Activated T-helper 9 cell treated with anti-CD3 and anti-CD28 coated beads, Interleukin-2, amount 50 U/mL, for 16 hours (primary cell): ENCODE measurements around the gene YIF1A.
"Not testable (repeated sequence)": the region's sequence is repeated elsewhere in the genome, so short reads cannot be mapped to it uniquely, and the experiment has no call there.

ENCODE experiments used
- DNase-seq: peaks from one replicate; pipeline ENCODE4 v3.0.0-alpha.2; 2020; ENCODE audit warnings: low read depth

The YIF1A gene

DNA sequence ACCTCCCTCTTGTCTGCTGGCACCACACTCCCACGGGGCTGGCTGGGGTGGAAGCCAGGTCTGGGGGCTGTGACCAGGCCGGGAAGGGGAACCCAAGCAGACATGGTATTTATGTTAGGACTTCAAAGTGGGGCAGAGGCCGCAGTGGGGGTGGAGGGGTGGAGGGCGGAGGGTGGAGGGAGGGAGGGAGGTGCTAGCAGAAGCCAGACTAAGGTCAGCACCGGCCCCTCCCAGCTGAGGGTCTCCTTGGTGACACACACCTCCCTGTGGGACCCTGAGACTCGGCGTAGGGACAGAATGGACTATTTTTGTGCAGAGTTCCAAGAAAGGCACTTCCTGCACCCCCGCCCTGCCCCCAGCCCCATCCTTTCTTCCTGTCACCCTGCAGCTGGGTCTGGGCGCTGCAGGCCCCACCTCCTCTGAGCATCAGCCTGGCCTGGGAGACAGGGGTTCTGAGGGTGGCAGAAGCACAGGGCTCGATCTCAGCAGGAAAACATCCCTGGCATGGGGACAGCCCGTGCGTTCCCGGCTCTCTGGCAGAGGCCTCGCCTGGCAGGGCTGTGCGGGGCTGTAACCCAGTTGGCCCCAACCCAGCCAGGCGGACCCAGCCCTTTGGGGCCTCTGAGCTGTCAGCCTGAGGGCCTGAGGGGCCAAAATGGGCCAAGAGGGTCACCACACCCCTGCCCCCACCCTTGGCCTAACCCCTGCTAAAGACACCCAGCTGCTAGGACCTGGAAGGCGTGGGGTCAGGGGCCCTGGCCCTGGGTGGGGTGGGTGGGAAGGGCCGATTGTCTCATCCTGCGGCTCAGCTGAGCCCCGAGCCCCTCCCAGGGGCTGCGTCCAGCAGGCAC lies 37.5 kb upstream of the YIF1A start:
- DNase-seq, result no peak

DNA sequence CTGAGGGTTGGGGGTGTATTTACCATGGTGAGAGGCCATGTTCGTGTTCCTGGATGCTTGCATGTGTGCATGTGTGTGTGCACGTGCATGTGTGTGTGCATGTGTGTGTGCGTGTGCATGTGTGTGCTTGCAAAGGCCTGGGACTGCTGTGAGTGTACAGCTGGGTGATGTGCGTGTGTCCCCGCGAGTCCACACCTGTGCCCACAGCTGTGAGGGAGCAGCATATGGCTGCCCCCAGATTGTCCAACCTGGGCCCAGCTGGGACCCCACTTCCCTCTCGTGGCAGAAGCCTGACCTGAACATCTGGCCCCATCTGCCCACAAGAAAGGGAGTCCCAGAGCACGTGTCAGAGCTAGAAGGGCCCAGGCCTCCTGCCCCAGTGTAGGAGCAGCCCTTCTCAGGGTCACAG lies 36.3 kb upstream of the YIF1A start:
- no peak for DNase-seq

DNA sequence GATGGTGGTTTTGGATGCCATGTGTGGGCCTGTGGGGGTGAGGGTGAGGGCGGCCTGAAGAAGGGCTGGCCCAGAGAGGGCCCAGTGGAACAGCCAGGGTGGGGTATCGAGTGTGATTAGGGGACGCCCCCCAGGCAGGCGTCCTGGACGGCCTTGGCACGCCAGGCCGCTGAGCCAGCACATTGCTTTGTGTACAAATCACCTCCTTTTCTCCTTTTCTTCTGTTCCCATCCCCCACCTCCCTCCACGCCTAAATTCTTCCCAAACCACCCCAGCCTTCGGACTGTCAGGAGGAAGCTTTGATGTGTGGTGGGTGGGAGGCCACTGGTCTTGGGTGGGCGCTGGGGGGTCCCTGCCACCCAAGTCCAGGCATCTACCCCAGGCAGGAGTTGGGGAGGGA lies 35.7 kb upstream of the YIF1A start:
- no peak for DNase-seq

DNA sequence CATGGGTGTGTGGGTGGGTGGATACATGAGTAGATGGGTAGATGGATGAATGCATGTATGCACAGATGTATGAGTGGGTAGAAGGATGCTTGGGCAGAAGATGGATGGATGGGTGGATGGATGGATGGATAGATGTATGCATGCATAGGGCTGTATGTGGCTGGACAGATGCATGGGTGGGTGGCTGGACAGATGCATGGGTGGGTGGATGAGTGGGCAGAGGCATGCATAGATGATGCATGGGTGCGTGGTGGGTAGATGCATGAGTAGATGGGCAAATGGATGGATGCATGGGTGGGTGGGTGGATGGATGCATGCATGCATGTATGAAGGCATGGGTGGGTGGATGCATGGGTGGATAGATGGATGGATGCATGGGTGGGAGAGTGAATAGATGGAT lies 34.7 kb upstream of the YIF1A start:
- no peak for DNase-seq

DNA sequence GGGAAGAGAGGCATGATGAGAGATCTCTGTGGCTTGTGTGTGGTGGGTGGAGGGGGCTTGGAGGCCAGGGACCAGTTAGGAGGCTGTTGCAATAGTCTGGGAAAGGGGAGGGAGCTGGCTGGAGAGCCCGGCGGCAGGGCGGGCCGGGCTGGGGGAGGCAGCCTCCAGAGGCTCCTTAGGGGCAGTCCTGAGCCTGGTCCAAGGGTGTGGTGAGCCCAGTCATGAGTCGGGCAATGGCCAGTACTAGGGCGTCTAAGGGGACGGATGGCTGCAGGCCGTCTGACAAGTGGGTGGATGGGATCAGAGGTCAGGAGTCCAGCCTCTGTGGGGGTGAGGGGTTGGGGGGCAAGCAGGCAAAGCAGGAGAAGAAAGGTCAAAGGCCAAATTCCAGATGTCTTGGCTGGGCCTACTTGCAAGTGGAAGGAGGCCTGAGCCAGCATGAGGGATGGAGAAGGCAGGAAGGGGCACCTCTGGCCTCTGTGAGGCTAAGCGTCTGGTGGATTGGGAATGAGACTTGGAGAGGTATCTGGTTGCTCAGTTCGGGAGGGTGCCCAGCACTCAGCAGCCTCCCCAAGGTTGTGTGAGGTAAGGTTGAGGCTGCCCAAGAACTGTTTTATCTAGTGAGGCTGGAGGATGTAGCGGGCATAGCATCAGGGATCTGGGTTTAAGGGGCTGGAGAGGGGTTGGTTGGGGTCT lies 33.9 kb upstream of the YIF1A start:
- no peak for DNase-seq

DNA sequence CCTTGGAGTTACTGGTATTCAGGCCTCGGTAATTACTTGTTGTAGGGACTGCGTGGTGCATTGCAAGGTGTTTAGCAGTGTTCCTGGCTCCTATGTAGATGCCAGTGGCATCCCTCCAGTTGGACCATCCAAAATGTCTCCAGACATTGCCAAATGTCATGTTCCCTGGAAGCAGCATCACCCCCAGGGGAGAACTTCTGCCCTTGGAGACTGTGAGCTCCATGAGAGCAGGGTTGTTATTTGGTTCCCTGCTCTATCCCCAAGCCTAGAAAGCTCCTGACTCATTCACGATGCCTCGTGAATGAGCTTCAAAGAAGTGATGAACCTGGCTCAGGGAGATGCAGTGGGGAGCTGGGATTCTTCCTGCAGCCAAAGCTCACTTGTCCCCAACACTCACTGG lies 32.7 kb upstream of the YIF1A start:
- no peak for DNase-seq

DNA sequence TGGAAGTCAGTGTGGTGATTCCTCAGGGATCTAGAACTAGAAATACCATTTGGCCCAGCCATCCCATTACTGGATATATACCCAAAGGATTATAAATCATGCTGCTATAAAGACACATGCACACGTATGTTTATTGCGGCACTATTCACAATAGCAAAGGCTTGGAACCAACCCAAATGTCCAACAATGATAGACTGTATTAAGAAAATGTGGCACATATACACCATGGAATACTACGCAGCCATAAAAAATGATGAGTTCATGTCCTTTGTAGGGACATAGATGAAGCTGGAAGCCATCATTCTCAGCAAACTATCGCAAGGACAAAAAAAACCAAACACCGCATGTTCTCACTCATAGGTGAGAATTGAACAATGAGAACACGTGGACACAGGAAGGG lies 31.8 kb upstream of the YIF1A start:
- not testable (repeated sequence) for DNase-seq

DNA sequence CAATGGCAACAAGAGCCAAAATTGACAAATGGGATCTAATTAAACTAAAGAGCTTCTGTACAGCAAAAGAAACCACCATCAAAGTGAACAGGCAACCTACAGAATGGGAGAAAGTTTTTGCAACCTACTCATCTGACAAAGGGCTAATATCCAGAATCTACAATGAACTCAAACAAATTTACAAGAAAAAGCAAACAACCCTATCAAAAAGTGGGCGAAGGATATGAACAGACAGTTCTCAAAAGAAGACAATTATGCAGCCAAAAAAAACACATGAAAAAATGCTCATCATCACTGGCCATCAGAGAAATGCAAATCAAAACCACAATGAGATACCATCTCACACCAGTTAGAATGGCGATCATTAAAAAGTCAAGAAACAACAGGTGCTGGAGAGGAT lies 31.3 kb upstream of the YIF1A start:
- not testable (repeated sequence) for DNase-seq

DNA sequence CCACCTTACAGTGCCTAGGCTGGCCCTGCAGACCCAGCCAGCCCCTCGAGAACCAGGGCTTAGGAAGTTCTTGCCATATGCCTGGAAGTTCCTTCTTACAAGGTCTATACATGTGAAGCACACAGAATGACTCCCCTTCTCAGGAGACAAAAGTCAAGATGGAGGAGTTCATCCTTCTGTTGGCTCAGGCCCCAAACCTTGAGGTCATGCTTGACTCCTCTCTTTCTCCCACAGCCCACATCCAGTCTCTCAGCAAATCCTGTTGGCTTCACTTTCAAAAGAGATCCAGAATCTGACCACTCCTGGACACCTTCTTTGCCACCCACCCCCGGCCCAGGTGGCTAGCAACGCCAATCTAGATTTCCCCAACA lies 29.6 kb upstream of the YIF1A start:
- no peak for DNase-seq

DNA sequence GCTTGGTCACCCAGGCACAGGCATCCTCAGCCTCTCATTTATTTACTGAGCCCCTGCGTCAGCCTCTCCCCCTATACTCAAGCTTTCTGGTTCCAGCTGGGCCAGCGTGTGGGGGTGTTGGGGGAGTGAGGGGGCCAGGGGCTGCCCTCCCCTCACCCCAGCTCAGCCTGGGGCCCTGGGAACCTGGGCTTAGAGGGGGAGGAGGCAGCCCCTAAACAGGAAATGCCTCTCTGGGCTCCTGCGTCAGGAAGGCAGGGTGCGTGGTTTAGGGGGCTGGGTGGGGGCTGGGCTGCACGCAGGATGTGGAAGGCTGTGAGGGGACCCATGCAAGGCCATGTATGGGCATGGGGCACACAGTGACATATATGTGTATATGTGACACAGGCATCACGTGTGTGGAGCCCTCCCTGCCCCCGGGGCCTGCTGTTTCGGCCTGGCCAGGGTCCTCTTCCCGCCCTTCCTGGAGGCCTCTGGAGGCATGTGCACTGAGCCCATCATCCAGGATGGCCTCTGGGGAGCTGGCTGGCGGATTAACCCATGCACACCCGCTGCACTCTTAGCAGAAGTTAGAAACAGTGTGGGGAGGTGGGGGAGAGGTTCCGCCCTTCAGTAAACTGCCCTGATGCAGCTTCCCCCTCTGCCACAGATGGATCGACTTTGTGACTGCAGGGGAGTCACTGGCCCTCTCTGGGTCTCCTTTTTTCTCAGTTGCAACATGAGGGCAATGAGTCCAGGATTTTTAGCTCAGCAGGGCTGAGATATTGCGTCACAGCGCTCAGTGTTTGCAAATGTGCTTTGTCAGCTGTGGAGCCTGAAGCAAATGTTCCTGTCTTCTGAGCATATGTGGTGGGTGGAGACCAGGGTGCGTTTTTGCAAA lies 29.0 kb upstream of the YIF1A start:
- DNase-seq, result no peak

DNA sequence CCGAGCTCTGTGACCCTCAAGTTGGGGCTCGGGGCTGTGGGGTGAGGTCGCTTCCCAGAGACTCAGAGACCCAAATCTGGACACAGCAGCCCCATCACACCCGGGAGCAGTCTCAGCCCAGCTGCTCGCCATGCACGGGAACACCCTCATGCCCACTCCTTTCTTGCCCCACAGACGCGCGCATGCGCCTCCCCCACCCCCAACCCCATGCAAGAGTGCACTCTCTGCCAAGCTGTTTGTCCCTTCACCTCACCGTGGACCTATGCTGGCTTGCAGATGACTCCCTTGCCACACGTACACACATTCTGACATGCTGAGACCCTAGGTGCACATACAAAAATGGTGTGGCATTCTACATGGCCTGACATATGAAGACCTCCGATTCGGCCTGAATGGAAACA lies 28.4 kb upstream of the YIF1A start:
- no peak for DNase-seq

DNA sequence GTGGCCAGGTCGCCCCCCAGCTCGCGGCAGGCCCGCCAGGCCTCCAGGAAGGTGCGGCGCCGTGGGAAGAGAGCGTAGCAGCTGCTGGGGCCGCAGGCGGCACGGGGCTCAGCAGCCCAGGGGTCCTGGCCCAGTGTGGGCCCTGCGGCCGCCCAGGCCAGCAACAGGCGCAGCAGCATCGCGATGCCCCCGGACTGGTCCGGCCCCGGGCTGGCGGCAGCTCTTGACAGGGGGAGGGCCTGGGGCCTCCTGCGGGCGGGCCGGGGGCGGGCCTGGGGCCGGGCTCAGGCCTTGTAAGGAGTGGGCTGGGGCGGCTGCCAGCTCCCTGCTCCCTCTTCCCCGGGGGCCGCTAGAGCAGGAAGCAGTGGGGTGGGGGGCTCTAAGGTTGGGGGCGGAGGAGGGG lies 27.9 kb upstream of the YIF1A start, which contains the start of gene CD248:
TSS of gene CD248 (minus strand) at position 196 of the 403 bp plus-strand sequence. CDS start at position 179, 17 bp downstream.
- DNase-seq, result no peak

DNA sequence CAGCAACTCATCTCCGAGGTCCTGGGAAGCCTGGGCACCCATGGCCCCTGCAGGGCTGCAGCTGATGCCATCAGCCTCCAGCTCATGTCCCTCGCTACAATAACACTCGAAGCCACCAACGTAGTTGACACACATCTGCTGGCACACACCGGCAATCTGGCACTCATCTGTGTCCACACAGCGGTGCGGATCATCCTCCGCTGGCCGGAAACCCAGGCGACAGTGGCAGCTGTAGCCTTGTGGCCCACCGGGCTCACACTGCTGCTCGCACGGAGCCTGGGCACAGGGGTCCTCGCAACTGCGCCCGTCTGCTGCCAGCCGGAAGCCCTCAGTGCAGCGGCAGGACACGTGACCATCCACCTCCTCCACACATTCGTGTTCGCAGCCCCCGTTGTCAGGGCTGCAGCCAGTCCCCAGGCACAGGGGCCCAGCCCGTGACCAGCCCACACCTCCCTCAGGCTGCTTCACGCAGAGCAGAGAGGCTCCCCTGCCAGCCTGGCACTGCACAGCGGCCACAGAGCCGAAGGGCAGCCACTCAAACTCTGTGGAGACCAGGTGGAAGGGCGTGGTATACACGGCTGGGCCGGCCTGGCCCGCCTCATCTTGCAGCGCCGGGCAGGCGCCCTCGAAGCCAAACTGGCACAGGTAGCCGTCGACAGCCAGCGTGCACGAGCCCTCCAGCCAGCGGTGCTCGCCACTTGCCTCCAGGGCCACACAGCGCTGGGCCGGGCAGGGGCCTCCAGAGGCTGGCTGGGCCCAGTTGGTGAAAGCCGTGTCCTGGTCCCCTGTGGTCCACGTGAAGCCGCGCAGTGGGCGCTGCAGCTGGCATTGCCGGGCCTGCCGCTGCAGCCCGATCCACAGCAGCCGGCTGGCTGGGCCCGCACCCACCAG lies 27.2 kb upstream of the YIF1A start:
- no peak for DNase-seq

DNA sequence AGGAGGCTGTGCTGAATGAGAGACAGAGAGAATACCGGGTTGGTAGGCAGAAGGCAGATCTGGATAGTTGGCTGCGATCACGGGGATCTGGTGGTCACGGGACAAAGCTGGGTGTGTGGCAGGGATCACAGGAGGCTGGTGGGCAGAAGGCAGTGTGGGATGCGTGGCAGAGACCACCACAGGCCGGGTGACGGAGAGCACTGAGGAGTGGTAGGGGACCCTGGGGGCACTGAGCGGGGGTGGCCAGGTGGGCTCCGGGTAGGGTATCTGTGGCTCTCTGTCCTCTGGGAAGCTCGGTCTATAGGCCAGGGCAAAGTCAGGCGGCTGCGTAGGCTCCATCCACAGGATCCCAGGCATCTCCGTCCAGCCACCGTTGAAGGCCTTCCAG lies 26.5 kb upstream of the YIF1A start:
- DNase-seq, result no peak

DNA sequence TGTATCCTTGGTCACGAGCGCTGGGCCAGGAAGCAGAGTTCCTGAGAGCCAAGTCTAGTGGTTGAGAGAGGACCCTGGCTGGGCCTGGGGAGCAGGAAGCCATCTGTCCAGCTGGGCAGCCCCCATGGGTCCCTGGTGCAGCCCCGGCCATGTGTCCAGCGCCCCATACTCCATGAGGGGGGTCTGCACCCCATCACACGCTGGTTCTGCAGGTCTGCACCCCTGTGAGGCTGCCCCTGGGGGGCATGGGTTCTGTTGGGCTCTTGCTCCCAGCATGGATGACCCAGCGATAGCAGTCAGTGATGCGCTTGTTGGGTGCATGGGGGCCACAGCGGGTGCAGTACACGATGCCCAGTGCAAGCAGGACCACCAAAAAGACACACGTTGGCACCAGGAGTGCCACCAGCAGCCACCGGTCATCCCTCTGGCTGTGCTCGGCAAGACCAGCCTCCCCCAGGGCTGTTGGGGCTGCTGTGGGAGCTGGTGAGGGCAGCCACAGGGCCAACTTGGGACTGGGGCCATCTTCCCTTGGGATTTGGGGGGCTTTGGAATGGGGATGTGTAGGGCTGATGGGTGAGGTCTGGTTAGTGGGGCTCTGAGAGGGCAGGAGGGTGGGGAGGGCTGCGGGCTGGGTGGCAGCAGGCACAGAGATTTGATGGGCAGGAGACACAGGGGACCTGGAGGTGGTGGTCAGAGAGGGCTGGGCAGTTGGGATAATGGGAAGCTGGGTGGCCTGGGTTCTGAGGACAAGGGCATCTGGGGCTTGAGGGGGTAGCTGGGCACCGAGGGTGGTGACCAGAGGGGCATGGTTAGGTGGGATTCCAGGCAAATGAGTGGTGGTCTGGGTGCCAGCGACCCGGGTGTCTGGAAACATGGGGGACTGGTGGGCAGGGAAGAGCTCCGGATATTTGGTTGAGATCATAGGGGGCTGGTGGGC lies 25.9 kb upstream of the YIF1A start:
- DNase-seq, result no peak

DNA sequence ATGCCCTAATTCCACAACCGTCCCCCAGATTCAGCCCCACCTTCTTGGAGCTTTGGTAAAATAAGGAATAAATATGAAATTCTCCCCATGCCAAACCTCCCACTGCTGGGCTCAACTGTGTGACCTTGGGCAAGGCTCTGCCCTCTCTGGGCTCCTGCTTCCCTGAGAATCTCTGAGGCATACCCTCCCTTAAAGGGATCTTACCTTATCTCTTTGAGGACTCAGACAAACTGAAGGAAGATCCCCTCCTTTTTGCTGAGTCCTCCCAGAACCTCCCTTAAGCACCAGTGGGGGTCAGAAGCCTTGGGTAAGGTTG lies 25.2 kb upstream of the YIF1A start:
- no peak for DNase-seq

DNA sequence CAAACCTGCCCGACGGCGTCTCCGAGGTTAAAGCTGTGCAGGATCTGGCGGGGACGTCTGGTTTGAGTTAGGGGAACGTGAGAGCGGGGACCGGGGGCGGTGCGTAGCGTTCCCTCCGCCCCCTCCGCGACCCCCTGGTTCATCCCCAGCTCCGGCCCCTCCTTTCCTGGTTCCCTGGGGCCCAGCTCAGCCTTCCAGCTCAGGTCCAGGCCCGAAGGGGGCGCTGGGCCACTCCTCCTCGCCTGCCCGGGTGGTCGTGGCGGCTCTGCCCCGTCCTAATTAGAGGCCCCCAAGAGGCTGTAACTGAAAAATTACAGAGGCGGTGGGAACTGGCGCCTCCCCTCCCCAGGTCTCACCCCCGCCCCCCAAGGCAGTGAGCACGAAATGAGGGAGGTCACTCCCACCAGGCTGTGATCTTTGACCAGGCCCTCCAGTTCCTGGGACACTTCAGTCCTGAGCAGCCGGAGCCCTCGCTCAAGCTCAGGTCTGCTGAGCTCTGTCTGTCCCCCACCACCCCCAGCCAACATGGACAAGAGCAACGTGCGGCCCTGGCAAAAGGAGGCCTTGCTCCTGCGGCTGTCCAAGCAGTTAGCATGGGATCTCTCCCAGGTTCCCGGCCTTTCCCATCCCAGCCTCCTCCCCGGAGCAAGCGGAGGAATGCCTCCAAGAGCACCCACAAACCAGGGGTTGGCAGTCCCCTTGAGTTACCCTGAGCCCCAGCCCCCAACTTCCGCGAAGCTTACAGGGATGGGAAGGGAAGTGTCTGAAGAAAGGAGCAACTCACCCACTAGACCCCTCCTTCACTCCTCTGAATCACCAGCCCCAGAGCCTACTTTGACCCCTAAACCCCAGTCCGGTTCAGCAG lies 24.6 kb upstream of the YIF1A start:
- DNase-seq, result no peak

DNA sequence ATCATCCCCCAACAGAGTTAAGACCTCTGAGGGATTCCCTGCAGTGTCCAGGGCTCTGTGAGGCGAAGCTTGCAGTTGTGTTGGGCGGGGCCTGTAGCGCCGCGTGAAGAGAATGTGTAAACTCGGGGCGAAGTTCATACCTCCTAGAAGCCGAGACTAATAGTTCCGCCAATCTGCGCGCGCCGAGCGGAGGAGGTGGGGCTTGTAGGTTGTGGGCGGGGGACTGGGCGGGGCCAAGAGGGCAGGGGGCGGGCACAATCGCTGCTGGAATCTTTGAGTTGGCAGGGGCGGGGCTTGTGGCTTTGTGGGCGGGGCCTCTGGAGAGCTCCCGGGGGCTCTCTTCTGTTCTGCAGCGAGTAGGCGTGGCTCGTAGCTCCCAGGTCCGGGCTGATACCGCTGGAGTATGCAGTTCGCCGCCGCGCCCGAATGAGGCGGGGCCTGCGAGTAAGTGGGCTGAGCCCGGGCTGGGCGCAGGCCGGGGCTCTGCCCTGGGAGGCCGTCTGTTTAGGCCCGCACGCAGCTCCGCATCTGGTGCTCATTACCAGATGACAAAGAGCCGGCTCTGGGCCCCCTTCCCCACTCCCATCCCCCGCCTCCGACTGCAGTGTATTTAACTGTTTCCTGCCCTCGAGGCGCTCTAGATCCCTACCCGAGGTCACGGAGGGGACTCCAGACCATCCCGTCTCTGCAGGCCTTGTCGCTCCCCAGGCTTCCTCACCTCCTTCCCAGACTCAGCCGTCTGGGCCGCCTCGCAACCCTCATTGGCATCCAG lies 23.8 kb upstream of the YIF1A start:
- peak; percentile 92 for DNase-seq
